Measurements from ENCODE around the gene EXPH5.

- TF ChIP-seq, protein P1, sequence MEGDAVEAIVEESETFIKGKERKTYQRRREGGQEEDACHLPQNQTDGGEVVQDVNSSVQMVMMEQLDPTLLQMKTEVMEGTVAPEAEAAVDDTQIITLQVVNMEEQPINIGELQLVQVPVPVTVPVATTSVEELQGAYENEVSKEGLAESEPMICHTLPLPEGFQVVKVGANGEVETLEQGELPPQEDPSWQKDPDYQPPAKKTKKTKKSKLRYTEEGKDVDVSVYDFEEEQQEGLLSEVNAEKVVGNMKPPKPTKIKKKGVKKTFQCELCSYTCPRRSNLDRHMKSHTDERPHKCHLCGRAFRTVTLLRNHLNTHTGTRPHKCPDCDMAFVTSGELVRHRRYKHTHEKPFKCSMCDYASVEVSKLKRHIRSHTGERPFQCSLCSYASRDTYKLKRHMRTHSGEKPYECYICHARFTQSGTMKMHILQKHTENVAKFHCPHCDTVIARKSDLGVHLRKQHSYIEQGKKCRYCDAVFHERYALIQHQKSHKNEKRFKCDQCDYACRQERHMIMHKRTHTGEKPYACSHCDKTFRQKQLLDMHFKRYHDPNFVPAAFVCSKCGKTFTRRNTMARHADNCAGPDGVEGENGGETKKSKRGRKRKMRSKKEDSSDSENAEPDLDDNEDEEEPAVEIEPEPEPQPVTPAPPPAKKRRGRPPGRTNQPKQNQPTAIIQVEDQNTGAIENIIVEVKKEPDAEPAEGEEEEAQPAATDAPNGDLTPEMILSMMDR (IDR thresholded peaks at IDR 0.05) = no peak
- no peak for TF ChIP-seq POLR2A (IDR thresholded peaks at IDR 0.05)
Observed at GRCh38 chr11:108617055-108617454, 23.5 kb upstream of the EXPH5 start.

Measured in body of pancreas (tissue), 4 donors.